Gastrocnemius medialis (tissue), 4 donors: ENCODE data around the gene RASSF1.

ENCODE experiments used
- CTCF ChIP-seq, 5 experiments: fragments of 450-650 bp in 3 of 5; fragments of 200-600 bp in 2 of 5; sonication (generic) in 2 of 5; IDR thresholded peaks in 4 of 5; conservative IDR thresholded peaks in 1 of 5; 1 replicate in 4 of 5; 2 replicates in 1 of 5; pipeline ENCODE4 v1.5.1; 2016 to 2019; ENCODE audit warnings: antibody characterized with exemption in 5 of 5, mild to moderate bottlenecking in 3 of 5, moderate library complexity in 3 of 5
- POLR2A ChIP-seq, 2 donors: fragments of 450-650 bp; IDR thresholded peaks; one replicate each; pipeline ENCODE4 v1.6.1; 2017; ENCODE audit warnings: antibody characterized with exemption in 2 of 2, mild to moderate bottlenecking in 2 of 2, moderate library complexity in 2 of 2

DNA sequence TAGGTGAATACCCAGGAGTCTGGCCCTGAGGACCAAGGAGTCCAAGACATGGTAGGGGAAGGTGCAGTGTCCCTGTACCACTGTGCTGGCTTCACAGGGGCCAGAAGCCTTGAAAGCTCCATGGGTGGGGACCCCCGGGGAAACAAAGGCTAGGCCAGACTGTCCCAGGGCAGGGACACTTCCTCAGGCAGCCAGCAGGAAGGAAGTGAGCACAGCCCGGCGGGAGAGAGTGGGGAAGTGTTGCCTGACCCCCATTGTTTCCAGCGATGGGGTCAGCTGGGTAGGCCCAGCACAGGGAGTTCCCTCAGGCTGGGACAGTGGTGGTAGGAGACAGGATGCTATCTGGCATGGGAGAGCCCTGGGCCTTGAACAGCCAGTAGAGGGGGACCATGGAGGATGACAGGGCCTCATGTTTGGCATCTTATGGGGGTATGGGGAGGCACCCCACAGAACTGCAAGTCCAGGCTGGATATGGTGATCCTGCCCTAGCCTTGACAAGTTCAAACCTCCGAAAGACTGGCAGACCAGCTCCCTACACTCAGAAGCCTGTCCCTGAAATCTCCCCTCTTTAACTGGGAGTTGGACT lies 16.9 kb downstream of the RASSF1 start:
- TF ChIP-seq CTCF (IDR thresholded peaks at IDR 0.05 in 4 of 5, conservative IDR thresholded peaks at IDR 0.05 in 1 of 5) (no peak), POLR2A (IDR thresholded peaks at IDR 0.05) (peak in 1 of 2 donors; percentile 22)
